OCI-LY7 (cell line): ENCODE data around the gene SPACDR. TPM values are rescaled to one million over a fixed set of nuclear protein-coding genes. Genes with fewer than 3 reads are reported as not detected.

Source experiments
- BruUV-seq: library from RNA; stranded (reverse); fragments of 400-500 nt; replicated peaks from 2 replicates; lab custom pipeline; 2021; lab: Mats Ljungman, UMichigan
- CTCF ChIA-PET: fragments of 300-600 bp; sonication (Branson Sonifier 250); formaldehyde crosslinking; loops from one replicate; lab custom pipeline; 2022; ENCODE audit warnings: antibody characterized with exemption; ENCODE audit not compliant: unreplicated experiment; lab: Charles Lee
- POLR2A ChIA-PET: fragments of 300-600 bp; sonication (Branson Sonifier 250); formaldehyde crosslinking; loops from one replicate; lab custom pipeline; 2022; ENCODE audit warnings: antibody characterized with exemption; lab: Charles Lee
- DNase-seq: peaks from one replicate; pipeline ENCODE4 v3.0.0-alpha.2; 2015; ENCODE audit warnings: low spot score
- H2AFZ ChIP-seq: fragments of 200-600 bp; sonication (generic), shearing (Covaris generic); 2 replicates; pipeline ENCODE4 v1.6.1; 2014; ENCODE audit warnings: mild to moderate bottlenecking, antibody characterized with exemption, low read length, moderate library complexity
- H3K27ac ChIP-seq: fragments of 200-600 bp; sonication (generic); 2 replicates; pipeline ENCODE4 v1.5.1; 2014; ENCODE audit warnings: mixed run types, low read depth, mild to moderate bottlenecking, moderate library complexity, low read length, inconsistent platforms; ENCODE audit not compliant: poor library complexity, severe bottlenecking
- H3K36me3 ChIP-seq: fragments of 200-600 bp; sonication (generic); 2 replicates; pipeline ENCODE4 v1.6.1; 2014; ENCODE audit warnings: mild to moderate bottlenecking, antibody characterized with exemption, low read length, moderate library complexity, mixed read lengths; ENCODE audit not compliant: insufficient read depth
- H3K4me1 ChIP-seq: fragments of 200-600 bp; sonication (generic); 2 replicates; pipeline ENCODE4 v1.5.1; 2014; ENCODE audit warnings: mild to moderate bottlenecking, low read length; ENCODE audit not compliant: insufficient read depth, poor library complexity, severe bottlenecking
- H3K4me2 ChIP-seq: fragments of 200-600 bp; sonication (generic); 2 replicates; pipeline ENCODE4 v1.6.1; 2014; ENCODE audit warnings: mild to moderate bottlenecking, low read length
- H3K4me3 ChIP-seq: fragments of 200-600 bp; sonication (generic); 2 replicates; pipeline ENCODE4 v1.5.1; 2014; ENCODE audit warnings: mild to moderate bottlenecking, low read depth, low read length; ENCODE audit not compliant: poor library complexity, severe bottlenecking
- H3K79me2 ChIP-seq: fragments of 200-600 bp; sonication (generic); 2 replicates; pipeline ENCODE4 v1.6.1; 2016; ENCODE audit warnings: low read depth, mild to moderate bottlenecking, low read length, moderate library complexity, mixed read lengths; ENCODE audit not compliant: insufficient read depth
- H3K9me2 ChIP-seq: fragments of 200-600 bp; sonication (generic); 2 replicates; pipeline ENCODE4 v1.6.1; 2016; ENCODE audit warnings: mild to moderate bottlenecking, low read length, mixed read lengths; ENCODE audit not compliant: insufficient read depth
- H3K9me3 ChIP-seq: fragments of 200-600 bp; sonication (generic); 2 replicates; pipeline ENCODE4 v1.6.1; 2014; ENCODE audit warnings: mild to moderate bottlenecking, mixed run types, low read length, mixed read lengths
- H4K20me1 ChIP-seq: fragments of 200-600 bp; sonication (generic); 2 replicates; pipeline ENCODE4 v1.6.1; 2014; ENCODE audit warnings: mild to moderate bottlenecking, antibody characterized with exemption, low read length, moderate library complexity, mixed read lengths; ENCODE audit not compliant: insufficient read depth
- CTCF ChIP-seq: fragments of 200-600 bp; sonication (generic); conservative IDR thresholded peaks from 2 replicates; pipeline ENCODE4 v1.5.1; 2014; ENCODE audit warnings: mild to moderate bottlenecking, antibody characterized with exemption, low read length, moderate library complexity, mixed read lengths
- EZH2phosphoT487 ChIP-seq: fragments of 200-600 bp; sonication (generic); IDR thresholded peaks from 2 replicates; pipeline ENCODE4 v1.6.1; 2018; ENCODE audit warnings: low read depth, borderline replicate concordance, mild to moderate bottlenecking, mixed run types, antibody characterized with exemption, low read length, moderate library complexity, mixed read lengths
- intact Hi-C: fragments of 100-400 bp; cut with micrococcal nuclease; formaldehyde crosslinking; loops from one replicate; pipeline ENCODE4 v1.10.0; 2022; ENCODE audit not compliant: unreplicated experiment
- total RNA-seq, 2 experiments: library from RNA; depleted of rRNA in 1 of 2; stranded (reverse); fragments of >200 nt in 1 of 2; shearing (Covaris generic) in 1 of 2; gene quantifications; 2 replicates each; pipeline ENCODE4 v1.2.3, GENCODE V29; 2014 to 2022

Gene SPACDR
- total RNA-seq, 2 experiments from 2014 or later: 1.6 to 2.4 TPM

GRCh38 chr7:100435401-100436304 is 28.4 kb downstream of the SPACDR start:
- H3K27ac ChIP-seq: peak overlapping the region; percentile 84
- H2AFZ ChIP-seq: no peak overlapping the region
- H4K20me1 ChIP-seq: peaks cover 7% of the 10 kb centered on the region; the same call in 1 of the 2 replicates
- POLR2A ChIA-PET: interaction anchor here (0.9 to 1.2 kb wide), 3 partner anchors 9 to 18 kb away, joined by 3 to 6 read pairs (median 6); no protein-coding TSS in a partner anchor
- TSS peak; percentile 73 for BruUV-seq
- intact Hi-C loops: loop anchor here (2.0 kb wide), 1 partner anchor 239 kb away; no protein-coding TSS in a partner anchor
- peaks cover 39% of the 10 kb centered on the region for H3K79me2 ChIP-seq
- TF ChIP-seq EZH2phosphoT487 (no peak), CTCF (no peak)
- H3K36me3 ChIP-seq: peaks cover 65% of the 10 kb centered on the region
- H3K4me1 ChIP-seq: peaks cover 51% of the 10 kb centered on the region
- CTCF ChIA-PET: interaction anchor here (1.0 kb wide), 1 partner anchor 12 kb away, joined by 5 read pairs; no protein-coding TSS in a partner anchor
- peak overlapping the region; percentile 90 for H3K4me3 ChIP-seq
- DNase-seq: peak; percentile 78
- H3K9me3 ChIP-seq: no peaks in the 10 kb centered on the region
- no peaks in the 10 kb centered on the region for H3K9me2 ChIP-seq
- H3K4me2 ChIP-seq: peak overlapping the region; percentile 85

- peak overlapping the region; percentile 90 for H3K4me3 ChIP-seq
- peaks cover 54% of the 10 kb centered on the region for H3K4me1 ChIP-seq
These were observed 29.5 kb downstream of the SPACDR start for GRCh38 chr7:100434297-100435144.

More at GRCh38 chr7:100434297-100435144, 29.5 kb downstream of the SPACDR start:
- H3K36me3 ChIP-seq: peaks cover 68% of the 10 kb centered on the region
- BruUV-seq: no TSS peak
- TF ChIP-seq CTCF (no peak), EZH2phosphoT487 (no peak)
- H3K79me2 ChIP-seq: peaks cover 48% of the 10 kb centered on the region
- peaks cover 9% of the 10 kb centered on the region; the same call in 1 of the 2 replicates for H4K20me1 ChIP-seq
- ChIA-PET POLR2A (interaction anchor here (0.6 to 1.1 kb wide), 2 partner anchors 19 to 41 kb away, joined by 3 to 4 read pairs; no protein-coding TSS in a partner anchor), CTCF (interaction anchor here (1.0 kb wide), 1 partner anchor 13 kb away, joined by 5 read pairs; no protein-coding TSS in a partner anchor)
- intact Hi-C loops: no loop called here
- peak overlapping the region; percentile 84 for H3K27ac ChIP-seq
- no peak for DNase-seq
- no peaks in the 10 kb centered on the region for H3K9me2 ChIP-seq
- no peak overlapping the region for H2AFZ ChIP-seq
- no peaks in the 10 kb centered on the region for H3K9me3 ChIP-seq
- peak overlapping the region; percentile 85 for H3K4me2 ChIP-seq
